ENCODE data around the gene ATP9B.
"Not testable (repeated sequence)": the region's sequence is repeated elsewhere in the genome, so short reads cannot be mapped to it uniquely, and the experiment has no call there.

The ATP9B gene

GRCh38 chr18:79135924-79136323, 66.7 kb downstream of the ATP9B start:
- no peak for DNase-seq (ENCODE audit: low spot score)

- no peak for DNase-seq (ENCODE audit: low spot score)
Observed at GRCh38 chr18:79136742-79137141, 67.5 kb downstream of the ATP9B start.

- no peak for DNase-seq (ENCODE audit: low spot score)
Observed at GRCh38 chr18:79139206-79139605, 70.0 kb downstream of the ATP9B start.

- DNase-seq (ENCODE audit: low spot score) = no peak
Observed at GRCh38 chr18:79147014-79147413, 77.8 kb downstream of the ATP9B start.

- DNase-seq (ENCODE audit: low spot score) = no peak
Observed at GRCh38 chr18:79151191-79151590, 82.0 kb downstream of the ATP9B start.

GRCh38 chr18:79156327-79156726, 87.1 kb downstream of the ATP9B start:
- DNase-seq (ENCODE audit: low spot score) = no peak

GRCh38 chr18:79164706-79165105, 95.5 kb downstream of the ATP9B start:
- no peak for DNase-seq (ENCODE audit: low spot score)

GRCh38 chr18:79166702-79167101, 97.5 kb downstream of the ATP9B start:
- DNase-seq (ENCODE audit: low spot score) = no peak

- no peak for DNase-seq (ENCODE audit: low spot score)
Observed at GRCh38 chr18:79167526-79168190, 98.5 kb downstream of the ATP9B start.

GRCh38 chr18:79169958-79170555, 100.9 kb downstream of the ATP9B start:
- DNase-seq (ENCODE audit: low spot score) = no peak

GRCh38 chr18:79172331-79172730, 103.1 kb downstream of the ATP9B start:
- not testable (repeated sequence) for DNase-seq (ENCODE audit: low spot score)

- no peak for DNase-seq (ENCODE audit: low spot score)
Observed at GRCh38 chr18:79173742-79174141, 104.5 kb downstream of the ATP9B start.

GRCh38 chr18:79178113-79178531, 108.9 kb downstream of the ATP9B start:
- no peak for DNase-seq (ENCODE audit: low spot score)

- no peak for DNase-seq (ENCODE audit: low spot score)
Observed at GRCh38 chr18:79182047-79182713, 113.0 kb downstream of the ATP9B start.

- no peak for DNase-seq (ENCODE audit: low spot score)
Observed at GRCh38 chr18:79185648-79186047, 116.5 kb downstream of the ATP9B start.

GRCh38 chr18:79186649-79187048, 117.5 kb downstream of the ATP9B start:
- DNase-seq (ENCODE audit: low spot score) = no peak

- DNase-seq (ENCODE audit: low spot score) = no peak
Observed at GRCh38 chr18:79187532-79188277, 118.5 kb downstream of the ATP9B start.

GRCh38 chr18:79191418-79191817, 122.2 kb downstream of the ATP9B start:
- no peak for DNase-seq (ENCODE audit: low spot score)

GRCh38 chr18:79191956-79192355, 122.8 kb downstream of the ATP9B start:
- no peak for DNase-seq (ENCODE audit: low spot score)

- no peak for DNase-seq (ENCODE audit: low spot score)
Observed at GRCh38 chr18:79193826-79194225, 124.6 kb downstream of the ATP9B start.

- DNase-seq (ENCODE audit: low spot score) = no peak
Observed at GRCh38 chr18:79195716-79196683, 126.8 kb downstream of the ATP9B start.

- no peak for DNase-seq (ENCODE audit: low spot score)
Observed at GRCh38 chr18:79197531-79197930, 128.3 kb downstream of the ATP9B start.

Measured in HuH-7 (cell line).